GM19239 (cell line): ENCODE data around the gene GDF2.

Experiments
- DNase-seq: peaks from one replicate; pipeline ENCODE4 v3.0.0; 2011; ENCODE audit warnings: low spot score; ENCODE audit not compliant: insufficient read length
- FAIRE-seq: peaks from 2 replicates; lab custom pipeline; 2011; peaks lifted over from hg19 to GRCh38; lab: Jason Lieb, UNC

The GDF2 gene

GRCh38 chr10:47290338-47290737 is 31.9 kb upstream of the GDF2 start:
- FAIRE-seq (no peak), DNase-seq (no peak)

- DNase-seq (no peak), FAIRE-seq (no peak)
Measured at GRCh38 chr10:47291682-47292081, 30.6 kb upstream of the GDF2 start.

GRCh38 chr10:47294057-47294456 is 28.2 kb upstream of the GDF2 start:
- DNase-seq: no peak

GRCh38 chr10:47294501-47294900 is 27.8 kb upstream of the GDF2 start:
- no peak for FAIRE-seq
- DNase-seq: no peak

More at GRCh38 chr10:47294057-47294456, 28.2 kb upstream of the GDF2 start:
- no peak for FAIRE-seq

- DNase-seq: no peak
- no peak for FAIRE-seq
Measured at GRCh38 chr10:47295411-47295810, 26.8 kb upstream of the GDF2 start.

- FAIRE-seq (no peak), DNase-seq (no peak)
Measured at GRCh38 chr10:47296156-47296894, 25.9 kb upstream of the GDF2 start.

GRCh38 chr10:47296941-47297340 is 25.3 kb upstream of the GDF2 start:
- FAIRE-seq (no peak), DNase-seq (no peak)

GRCh38 chr10:47297866-47298540 is 24.3 kb upstream of the GDF2 start:
- no peak for DNase-seq
- no peak for FAIRE-seq

GRCh38 chr10:47298715-47299114 is 23.5 kb upstream of the GDF2 start:
- no peak for DNase-seq
- no peak for FAIRE-seq

- FAIRE-seq: no peak
- DNase-seq: no peak
Measured at GRCh38 chr10:47299611-47300428, 22.4 kb upstream of the GDF2 start, which contains the start of gene GDF10. TSS of gene GDF10 (plus strand) at chr10:47300197. CDS start at chr10:47300652, 455 bp downstream.

GRCh38 chr10:47300429-47300931 is 21.8 kb upstream of the GDF2 start:
- FAIRE-seq (no peak), DNase-seq (no peak)

GRCh38 chr10:47301833-47302232 is 20.4 kb upstream of the GDF2 start:
- DNase-seq: no peak
- FAIRE-seq: no peak

- DNase-seq: no peak
- FAIRE-seq: no peak
Measured at GRCh38 chr10:47303105-47303504, 19.1 kb upstream of the GDF2 start.

- no peak for FAIRE-seq
Measured at GRCh38 chr10:47303866-47304265, 18.4 kb upstream of the GDF2 start.

GRCh38 chr10:47305566-47305965 is 16.7 kb upstream of the GDF2 start:
- FAIRE-seq (no peak), DNase-seq (no peak)

More at GRCh38 chr10:47303866-47304265, 18.4 kb upstream of the GDF2 start:
- DNase-seq: no peak

GRCh38 chr10:47306387-47307210 is 15.7 kb upstream of the GDF2 start:
- FAIRE-seq: no peak
- no peak for DNase-seq

- no peak for FAIRE-seq
- DNase-seq: no peak
Measured at GRCh38 chr10:47307381-47307780, 14.9 kb upstream of the GDF2 start.

- FAIRE-seq: no peak
- no peak for DNase-seq
Measured at GRCh38 chr10:47308775-47309174, 13.5 kb upstream of the GDF2 start.

GRCh38 chr10:47309408-47310089 is 12.7 kb upstream of the GDF2 start:
- FAIRE-seq (no peak), DNase-seq (no peak)
